ENCODE data around the gene ATP6V1G3. TPM values are rescaled to one million over a fixed set of nuclear protein-coding genes. Genes with fewer than 3 reads are reported as not detected.

Gene ATP6V1G3
- total RNA-seq, 1 donor from 2014 or later = not detected

GRCh38 chr1:198519639-198520501 lies 20.6 kb downstream of the ATP6V1G3 start:
- H3K36me3 ChIP-seq = no peaks in the 10 kb centered on the region
- no peaks in the 10 kb centered on the region for H3K4me1 ChIP-seq
- H3K27me3 ChIP-seq = no peaks in the 10 kb centered on the region
- no peak overlapping the region for H3K4me3 ChIP-seq
- TF ChIP-seq POLR2A (IDR thresholded peaks at IDR 0.05) (no peak), CTCF (IDR thresholded peaks at IDR 0.05) (no peak), POLR2AphosphoS5 (IDR thresholded peaks at IDR 0.05; ENCODE audit: insufficient read depth in 1 of 2, low read depth in 1 of 2) (no peak)
- no peak for DNase-seq (ENCODE audit: extremely low spot score in 2 of 2)
- no peak overlapping the region for H3K27ac ChIP-seq
- intact Hi-C loops (cut with DNase I) = no loop called here
- no peaks in the 10 kb centered on the region for H3K9me3 ChIP-seq

GRCh38 chr1:198517623-198518199 lies 22.8 kb downstream of the ATP6V1G3 start:
- H3K27ac ChIP-seq = no peak overlapping the region
- no peaks in the 10 kb centered on the region for H3K36me3 ChIP-seq
- DNase-seq (ENCODE audit: extremely low spot score in 2 of 2) = no peak
- TF ChIP-seq POLR2A (IDR thresholded peaks at IDR 0.05) (no peak), CTCF (IDR thresholded peaks at IDR 0.05) (no peak), POLR2AphosphoS5 (IDR thresholded peaks at IDR 0.05; ENCODE audit: insufficient read depth in 1 of 2, low read depth in 1 of 2) (no peak)
- H3K4me3 ChIP-seq = no peak overlapping the region
- no peaks in the 10 kb centered on the region for H3K9me3 ChIP-seq
- no peaks in the 10 kb centered on the region for H3K4me1 ChIP-seq
- intact Hi-C loops (cut with DNase I) = no loop called here
- H3K27me3 ChIP-seq = no peaks in the 10 kb centered on the region

- Histone ChIP-seq H3K27ac (no peak overlapping the region), H3K4me1 (no peaks in the 10 kb centered on the region), H3K27me3 (no peaks in the 10 kb centered on the region), H3K9me3 (no peaks in the 10 kb centered on the region), H3K4me3 (no peak overlapping the region), H3K36me3 (no peaks in the 10 kb centered on the region)
- no peak for DNase-seq (ENCODE audit: extremely low spot score in 2 of 2)
- TF ChIP-seq POLR2A (IDR thresholded peaks at IDR 0.05) (no peak), CTCF (IDR thresholded peaks at IDR 0.05) (no peak), POLR2AphosphoS5 (IDR thresholded peaks at IDR 0.05; ENCODE audit: insufficient read depth in 1 of 2, low read depth in 1 of 2) (no peak)
- intact Hi-C loops (cut with DNase I) = no loop called here
Observed at GRCh38 chr1:198500096-198500495, 40.4 kb downstream of the ATP6V1G3 start.

- TF ChIP-seq CTCF (IDR thresholded peaks at IDR 0.05) (no peak), POLR2A (IDR thresholded peaks at IDR 0.05) (no peak), POLR2AphosphoS5 (IDR thresholded peaks at IDR 0.05; ENCODE audit: insufficient read depth in 1 of 2, low read depth in 1 of 2) (no peak)
- Histone ChIP-seq H3K4me3 (no peak overlapping the region), H3K36me3 (no peaks in the 10 kb centered on the region), H3K27ac (no peak overlapping the region), H3K27me3 (no peaks in the 10 kb centered on the region), H3K9me3 (no peaks in the 10 kb centered on the region), H3K4me1 (no peaks in the 10 kb centered on the region)
- intact Hi-C loops (cut with DNase I) = no loop called here
- no peak for DNase-seq (ENCODE audit: extremely low spot score in 2 of 2)
Observed at GRCh38 chr1:198499588-198499987, 40.9 kb downstream of the ATP6V1G3 start.

GRCh38 chr1:198498881-198499280 lies 41.6 kb downstream of the ATP6V1G3 start:
- H3K36me3 ChIP-seq = no peaks in the 10 kb centered on the region
- H3K9me3 ChIP-seq = no peaks in the 10 kb centered on the region
- H3K27ac ChIP-seq = no peak overlapping the region
- no peaks in the 10 kb centered on the region for H3K4me1 ChIP-seq
- H3K27me3 ChIP-seq = no peaks in the 10 kb centered on the region
- no peak overlapping the region for H3K4me3 ChIP-seq
- intact Hi-C loops (cut with DNase I) = no loop called here
- DNase-seq (ENCODE audit: extremely low spot score in 2 of 2) = no peak
- TF ChIP-seq POLR2A (IDR thresholded peaks at IDR 0.05) = no peak
- no peak for TF ChIP-seq POLR2AphosphoS5 (IDR thresholded peaks at IDR 0.05; ENCODE audit: insufficient read depth in 1 of 2, low read depth in 1 of 2)
- TF ChIP-seq CTCF (IDR thresholded peaks at IDR 0.05) = no peak
